Cardiac fibroblast (primary cell): ENCODE data around the gene DNAJC6.

Experiments used
- DNase-seq, 2 donors: peaks; one replicate each; pipeline versions ENCODE4 v3.0.0 to v3.0.0-alpha.2; 2010; ENCODE audit warnings: low read depth in 2 of 2
- H3K4me3 ChIP-seq, 2 donors: replicated peaks in 1 of 2; 1 replicate in 1 of 2; 2 replicates in 1 of 2; pipeline ENCODE4 v1.5.1; 2011; ENCODE audit warnings: low read depth in 2 of 2, low read length in 2 of 2, mild to moderate bottlenecking in 2 of 2, moderate library complexity in 1 of 2
- TF ChIP-seq, protein P1 (sequence below): IDR thresholded peaks from one replicate; pipeline ENCODE4 v1.5.1; 2011; ENCODE audit warnings: low read depth, mild to moderate bottlenecking, low read length, inconsistent platforms

DNAJC6 gene

DNA sequence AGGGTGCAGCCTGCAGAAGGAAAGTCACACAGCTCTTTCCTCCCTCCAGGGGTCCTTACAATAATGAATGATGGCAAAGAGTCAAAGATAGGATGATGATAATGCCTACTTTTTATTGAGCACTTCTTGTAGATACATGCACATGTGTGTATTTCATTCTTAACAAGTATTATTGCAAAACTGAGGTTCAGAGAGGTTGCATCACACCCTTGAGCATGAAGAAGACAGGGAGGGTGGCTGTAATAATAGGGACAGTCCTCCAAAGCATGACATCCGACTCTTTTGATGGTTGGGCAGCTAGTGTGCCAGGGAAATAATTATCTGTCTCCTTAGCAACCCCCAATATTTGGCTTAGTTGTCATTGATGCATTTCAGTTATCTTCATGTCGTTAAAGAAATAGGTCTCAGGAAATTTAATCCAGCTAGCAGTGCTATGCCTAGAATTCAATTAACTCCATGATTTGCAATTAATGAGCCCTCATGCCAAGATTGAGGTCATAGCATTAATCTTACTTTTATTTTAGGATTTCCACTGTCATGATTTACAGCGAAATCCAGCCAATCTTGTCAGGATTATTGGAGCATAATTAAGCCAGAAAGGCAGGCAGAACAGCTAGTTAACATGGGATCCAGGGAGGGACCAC is 35.0 kb downstream of the DNAJC6 start:
- no peak overlapping the region for H3K4me3 ChIP-seq
- TF ChIP-seq, protein P1, sequence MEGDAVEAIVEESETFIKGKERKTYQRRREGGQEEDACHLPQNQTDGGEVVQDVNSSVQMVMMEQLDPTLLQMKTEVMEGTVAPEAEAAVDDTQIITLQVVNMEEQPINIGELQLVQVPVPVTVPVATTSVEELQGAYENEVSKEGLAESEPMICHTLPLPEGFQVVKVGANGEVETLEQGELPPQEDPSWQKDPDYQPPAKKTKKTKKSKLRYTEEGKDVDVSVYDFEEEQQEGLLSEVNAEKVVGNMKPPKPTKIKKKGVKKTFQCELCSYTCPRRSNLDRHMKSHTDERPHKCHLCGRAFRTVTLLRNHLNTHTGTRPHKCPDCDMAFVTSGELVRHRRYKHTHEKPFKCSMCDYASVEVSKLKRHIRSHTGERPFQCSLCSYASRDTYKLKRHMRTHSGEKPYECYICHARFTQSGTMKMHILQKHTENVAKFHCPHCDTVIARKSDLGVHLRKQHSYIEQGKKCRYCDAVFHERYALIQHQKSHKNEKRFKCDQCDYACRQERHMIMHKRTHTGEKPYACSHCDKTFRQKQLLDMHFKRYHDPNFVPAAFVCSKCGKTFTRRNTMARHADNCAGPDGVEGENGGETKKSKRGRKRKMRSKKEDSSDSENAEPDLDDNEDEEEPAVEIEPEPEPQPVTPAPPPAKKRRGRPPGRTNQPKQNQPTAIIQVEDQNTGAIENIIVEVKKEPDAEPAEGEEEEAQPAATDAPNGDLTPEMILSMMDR: no peak
- DNase-seq: no peak

DNA sequence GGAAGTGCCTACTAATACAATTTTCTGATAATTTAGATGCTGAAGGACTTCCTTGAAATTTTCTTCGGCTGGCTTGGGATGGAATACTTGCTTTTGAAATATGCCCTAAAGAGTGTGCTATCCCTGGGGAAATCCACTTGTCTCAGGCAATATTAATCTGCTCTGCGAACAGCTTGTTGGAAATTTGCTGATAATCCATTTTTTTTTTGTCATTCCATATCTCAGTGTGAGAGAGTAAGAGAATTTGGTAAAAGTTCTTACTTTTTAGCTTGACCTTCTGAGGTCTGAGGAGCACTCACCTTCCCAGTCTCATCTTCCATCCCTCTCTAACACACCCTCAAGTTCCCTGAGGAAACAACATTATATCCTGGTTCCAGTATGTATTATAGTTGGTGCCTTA is 36.8 kb downstream of the DNAJC6 start:
- H3K4me3 ChIP-seq: no peak overlapping the region
- TF ChIP-seq, protein P1: no peak
- DNase-seq: no peak

DNA sequence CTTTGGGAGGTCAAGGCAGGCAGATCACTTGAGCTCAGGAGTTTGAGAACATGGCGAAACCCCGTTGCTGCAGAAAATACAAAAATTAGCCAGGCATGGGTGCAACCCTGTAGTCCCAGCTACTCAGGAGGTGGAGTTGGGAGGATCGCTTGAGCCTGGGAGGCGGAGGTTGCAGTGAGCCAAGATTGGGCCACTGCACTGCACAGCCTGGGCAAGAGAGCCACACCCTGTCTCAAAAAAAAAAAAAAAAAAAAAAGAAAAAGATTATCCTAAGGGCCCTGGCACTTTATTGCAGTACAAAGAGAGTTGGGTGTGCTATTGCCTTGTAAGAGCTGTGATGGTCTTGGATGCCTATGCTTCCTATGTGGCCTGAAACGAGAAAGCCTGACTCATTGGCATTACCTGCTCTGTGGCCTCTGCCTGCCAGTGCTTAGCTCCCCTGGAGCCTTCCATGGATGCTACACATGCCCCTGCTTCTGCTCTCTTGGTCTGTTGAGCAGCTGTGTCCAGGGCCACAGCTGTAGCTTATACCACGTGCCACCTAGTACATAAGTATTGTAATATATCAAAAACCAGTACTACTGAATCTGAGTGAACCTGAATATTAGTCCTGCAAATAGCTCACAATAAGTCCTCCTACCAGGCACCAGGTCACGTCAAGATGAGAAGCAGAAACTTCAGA is 45.8 kb downstream of the DNAJC6 start:
- DNase-seq: no peak
- TF ChIP-seq, protein P1: no peak
- no peak overlapping the region for H3K4me3 ChIP-seq

DNA sequence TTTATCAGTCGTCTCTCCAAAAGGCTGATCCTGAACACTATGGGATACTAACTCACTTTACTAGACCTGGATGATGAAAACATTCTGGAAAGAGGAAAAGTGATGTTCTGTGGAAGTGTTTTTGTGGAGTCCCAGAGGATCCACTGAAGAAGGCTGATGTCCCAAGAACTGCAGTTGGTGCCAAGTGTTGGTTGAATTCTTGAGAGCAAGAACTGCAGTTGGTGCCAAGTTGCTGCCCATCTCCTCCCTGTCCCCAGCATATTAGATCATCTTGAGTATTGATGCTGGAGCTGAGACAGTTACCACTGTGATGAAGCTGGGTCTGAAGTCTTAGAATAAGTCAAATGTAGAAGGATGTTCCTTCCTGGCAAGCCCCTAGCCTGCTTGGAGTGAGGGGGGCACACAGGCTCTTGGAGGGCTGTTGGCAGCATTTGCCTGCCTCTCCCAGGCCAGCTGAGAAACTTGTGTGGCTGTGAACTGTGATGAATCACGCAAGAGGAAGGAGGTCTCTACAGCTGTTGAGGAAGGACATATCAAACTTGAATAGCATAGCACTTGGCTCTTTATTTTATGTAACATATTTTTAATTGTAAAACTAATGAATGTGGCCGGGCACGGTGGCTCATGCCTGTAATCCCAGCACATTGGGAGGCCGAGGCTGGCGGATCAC is 48.1 kb downstream of the DNAJC6 start:
- TF ChIP-seq, protein P1: no peak
- H3K4me3 ChIP-seq: no peak overlapping the region
- DNase-seq: no peak

DNA sequence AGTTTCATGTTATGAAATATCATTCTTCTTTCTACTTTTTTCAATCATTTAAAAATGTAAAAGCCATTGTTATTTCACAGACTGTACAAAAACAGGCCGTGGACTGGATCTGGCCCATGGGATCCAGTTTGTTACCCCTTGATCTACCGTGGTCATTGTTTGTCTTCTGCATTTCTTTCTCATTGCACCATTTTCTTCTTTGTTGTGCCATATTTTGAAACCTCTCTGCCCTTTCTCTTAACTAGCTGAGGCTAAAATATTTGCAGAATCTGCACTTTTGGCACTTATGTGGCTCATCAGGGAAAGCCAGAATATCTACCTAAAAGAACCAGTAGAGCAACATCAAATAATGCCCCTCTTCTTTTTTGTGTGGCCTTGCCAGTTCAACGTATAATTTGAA is 50.5 kb downstream of the DNAJC6 start:
- H3K4me3 ChIP-seq: no peak overlapping the region
- DNase-seq: no peak
- TF ChIP-seq, protein P1: no peak

DNA sequence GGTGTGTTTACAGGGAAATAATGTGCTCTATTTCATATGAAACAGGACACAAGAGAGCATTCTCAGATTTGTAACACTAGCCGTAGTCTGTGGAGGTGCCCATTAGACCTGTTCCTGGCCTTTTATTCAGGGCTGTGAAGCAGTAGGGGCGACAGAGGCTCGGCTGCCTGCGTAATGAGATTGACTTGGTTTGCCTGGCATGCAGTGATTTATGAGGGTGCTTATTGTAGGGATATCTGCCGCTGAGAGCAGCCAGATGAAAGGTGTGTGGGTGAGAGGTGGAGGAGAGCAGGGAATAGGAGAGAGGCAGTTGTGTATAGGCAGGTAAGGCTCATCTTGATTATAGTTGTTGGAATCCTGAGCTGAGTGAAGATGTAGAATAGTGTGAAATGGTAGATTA is 51.3 kb downstream of the DNAJC6 start:
- no peak overlapping the region for H3K4me3 ChIP-seq
- no peak for DNase-seq
- TF ChIP-seq, protein P1: no peak
